ENCODE measurements around the gene KCNJ8. TPM values are rescaled to one million over a fixed set of nuclear protein-coding genes. Genes with fewer than 3 reads are reported as not detected.
"Not testable (repeated sequence)": the region's sequence is repeated elsewhere in the genome, so short reads cannot be mapped to it uniquely, and the experiment has no call there.

Gene KCNJ8
- total RNA-seq, 4 donors from 2014 or later: 28.2 to 36.4 (median 31.6) TPM

DNA sequence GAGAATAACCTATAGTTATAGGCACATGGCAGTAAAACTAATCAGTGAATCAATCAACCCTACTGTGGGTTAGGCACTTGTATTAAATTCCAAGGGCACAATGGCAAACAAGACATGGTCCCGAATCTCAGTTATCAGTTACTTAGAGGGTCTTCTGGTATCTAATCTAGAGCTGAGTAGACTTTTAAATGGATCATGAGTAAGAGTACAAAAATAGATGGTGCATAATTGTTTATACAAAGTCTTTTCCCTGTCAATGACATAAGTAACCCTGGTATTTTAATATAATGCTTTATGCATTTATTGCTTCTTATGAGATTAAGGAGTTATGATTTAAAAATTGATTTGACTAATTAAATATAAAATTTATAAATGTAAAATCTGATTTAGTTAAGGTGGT, 23.0 kb upstream of the KCNJ8 start:
- Histone ChIP-seq H3K4me1 (peaks cover 0 to 8% (median 0%) of the 10 kb centered on the region in 3 donors), H3K36me3 (peaks cover 0 to 13% of the 10 kb centered on the region in 2 donors), H3K9me3 (no peaks in the 10 kb centered on the region), H3K27me3 (no peaks in the 10 kb centered on the region), H3K27ac (no peak overlapping the region), H3K4me3 (no peak overlapping the region)
- TF ChIP-seq POLR2A (IDR thresholded peaks at IDR 0.05) (no peak), POLR2AphosphoS5 (IDR thresholded peaks at IDR 0.05) (no peak)
- TF ChIP-seq, protein P1, sequence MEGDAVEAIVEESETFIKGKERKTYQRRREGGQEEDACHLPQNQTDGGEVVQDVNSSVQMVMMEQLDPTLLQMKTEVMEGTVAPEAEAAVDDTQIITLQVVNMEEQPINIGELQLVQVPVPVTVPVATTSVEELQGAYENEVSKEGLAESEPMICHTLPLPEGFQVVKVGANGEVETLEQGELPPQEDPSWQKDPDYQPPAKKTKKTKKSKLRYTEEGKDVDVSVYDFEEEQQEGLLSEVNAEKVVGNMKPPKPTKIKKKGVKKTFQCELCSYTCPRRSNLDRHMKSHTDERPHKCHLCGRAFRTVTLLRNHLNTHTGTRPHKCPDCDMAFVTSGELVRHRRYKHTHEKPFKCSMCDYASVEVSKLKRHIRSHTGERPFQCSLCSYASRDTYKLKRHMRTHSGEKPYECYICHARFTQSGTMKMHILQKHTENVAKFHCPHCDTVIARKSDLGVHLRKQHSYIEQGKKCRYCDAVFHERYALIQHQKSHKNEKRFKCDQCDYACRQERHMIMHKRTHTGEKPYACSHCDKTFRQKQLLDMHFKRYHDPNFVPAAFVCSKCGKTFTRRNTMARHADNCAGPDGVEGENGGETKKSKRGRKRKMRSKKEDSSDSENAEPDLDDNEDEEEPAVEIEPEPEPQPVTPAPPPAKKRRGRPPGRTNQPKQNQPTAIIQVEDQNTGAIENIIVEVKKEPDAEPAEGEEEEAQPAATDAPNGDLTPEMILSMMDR (IDR thresholded peaks at IDR 0.05): no peak
- 54 to 88% methylated on average over 1 of the region's 1 CpG for WGBS, 2 donors (ENCODE audit: low coverage in 1 of 2)
- ATAC-seq: no peak

DNA sequence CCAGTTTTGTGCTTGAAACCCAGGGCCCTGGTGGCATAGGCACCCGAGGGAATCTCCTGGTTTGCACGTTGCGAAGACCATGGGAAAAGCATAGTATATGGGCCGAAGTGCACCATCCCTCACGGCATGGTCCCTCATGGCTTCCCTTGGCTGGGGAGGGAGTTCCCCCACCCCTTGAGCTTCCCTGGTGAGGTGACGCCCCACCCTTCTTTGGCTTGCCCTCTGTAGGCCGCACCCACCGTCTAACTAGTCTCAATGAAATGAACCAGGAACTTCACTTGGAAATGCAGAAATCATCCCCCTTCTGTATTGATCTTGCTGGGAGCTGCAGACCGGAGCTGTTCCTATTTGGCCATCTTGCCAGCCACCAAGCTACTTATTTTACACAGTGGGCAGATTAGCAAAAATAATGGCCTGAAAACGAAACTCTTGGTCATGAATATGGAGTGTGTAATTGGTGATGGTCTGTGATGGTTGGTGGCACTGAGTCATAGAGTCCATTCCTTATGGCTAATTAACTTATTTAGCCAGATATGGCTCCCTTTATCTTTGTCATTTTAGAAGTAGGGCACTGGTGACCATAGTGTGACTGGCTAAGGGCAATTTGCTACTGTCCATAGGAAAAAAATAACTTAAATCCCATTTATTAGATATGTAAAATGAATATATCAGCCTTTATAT, 21.3 kb upstream of the KCNJ8 start:
- WGBS, 2 donors (ENCODE audit: low coverage in 1 of 2): 90% methylated on average over 4 of the region's 10 CpGs; no CpG with 5 or more reads in 1 of the 2 donors
- no peak for ATAC-seq
- Histone ChIP-seq H3K4me3 (no peak overlapping the region), H3K9me3 (no peaks in the 10 kb centered on the region), H3K27me3 (no peaks in the 10 kb centered on the region), H3K36me3 (peaks cover 0 to 7% of the 10 kb centered on the region in 2 donors), H3K4me1 (peaks cover 0 to 8% (median 0%) of the 10 kb centered on the region in 3 donors), H3K27ac (no peak overlapping the region)
- TF ChIP-seq EP300 (IDR thresholded peaks at IDR 0.05) (no peak), POLR2A (IDR thresholded peaks at IDR 0.05) (no peak), POLR2AphosphoS5 (IDR thresholded peaks at IDR 0.05) (no peak)
- TF ChIP-seq, protein P1 (IDR thresholded peaks at IDR 0.05): no peak

DNA sequence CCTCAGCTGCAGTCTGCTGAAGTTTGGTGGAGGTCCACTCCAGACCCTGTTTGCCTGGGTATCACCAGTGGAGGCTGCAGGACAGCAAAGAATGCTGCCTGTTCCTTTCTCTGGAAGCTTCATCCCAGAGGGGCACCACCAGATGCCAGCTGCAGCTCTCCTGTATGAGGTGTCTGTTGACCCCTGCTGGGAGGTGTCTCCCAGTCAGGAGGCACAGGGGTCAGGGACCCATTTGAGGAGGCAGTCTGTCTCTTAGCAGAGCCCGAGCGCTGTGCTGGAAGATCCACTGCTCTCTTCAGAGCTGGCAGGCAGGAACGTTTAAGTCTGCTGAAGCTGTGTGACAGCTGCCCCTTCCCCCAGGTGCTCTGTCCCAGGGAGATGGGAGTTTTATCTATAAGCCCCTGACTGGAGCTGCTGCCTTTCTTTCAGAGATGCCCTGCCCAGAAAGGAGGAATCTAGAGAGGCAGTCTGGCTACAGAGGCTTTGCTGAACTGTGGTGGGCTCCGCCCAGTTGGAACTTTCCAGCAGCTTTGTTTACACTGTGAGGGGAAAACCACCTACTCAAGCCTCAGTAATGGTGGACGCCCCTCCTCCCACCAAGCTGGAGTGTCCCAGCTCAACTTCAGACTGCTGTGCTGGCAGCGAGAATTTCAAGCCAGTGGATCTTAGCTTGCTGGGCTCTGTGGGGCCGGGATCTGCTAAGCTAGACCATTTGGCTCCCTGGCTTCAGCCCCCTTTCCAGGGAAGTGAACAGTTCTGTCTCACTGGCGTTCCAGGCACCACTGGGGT, 20.5 kb upstream of the KCNJ8 start:
- not testable (repeated sequence) for H3K27me3 ChIP-seq, H3K9me3 ChIP-seq, H3K4me3 ChIP-seq, H3K36me3 ChIP-seq, ATAC-seq, H3K27ac ChIP-seq, H3K4me1 ChIP-seq
- no CpG with 5 or more reads among the region's 8 CpGs for WGBS, 2 donors (ENCODE audit: low coverage in 1 of 2)

DNA sequence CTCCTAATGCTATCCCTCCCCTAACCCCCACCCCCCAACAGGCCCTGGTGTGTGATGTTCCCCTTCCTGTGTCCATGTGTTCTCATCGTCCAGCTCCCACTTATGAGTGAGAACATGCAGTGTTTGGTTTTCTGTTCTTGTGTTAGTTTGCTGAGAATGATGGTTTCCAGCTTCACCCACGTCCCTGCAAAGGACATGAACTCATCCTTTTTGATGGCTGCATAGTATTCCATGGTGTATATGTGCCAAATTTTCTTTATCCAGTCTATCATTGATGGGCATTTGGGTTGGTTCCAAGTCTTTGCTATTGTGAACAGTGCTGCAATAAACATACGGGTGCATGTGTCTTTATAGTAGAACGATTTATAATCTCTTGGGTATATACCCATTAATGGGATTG, 15.2 kb upstream of the KCNJ8 start:
- not testable (repeated sequence) for H3K4me1 ChIP-seq, H3K9me3 ChIP-seq, H3K36me3 ChIP-seq, ATAC-seq, H3K4me3 ChIP-seq, H3K27ac ChIP-seq, H3K27me3 ChIP-seq
- WGBS, 2 donors (ENCODE audit: low coverage in 1 of 2): 90 to 91% methylated on average over 4 of the region's 4 CpGs

DNA sequence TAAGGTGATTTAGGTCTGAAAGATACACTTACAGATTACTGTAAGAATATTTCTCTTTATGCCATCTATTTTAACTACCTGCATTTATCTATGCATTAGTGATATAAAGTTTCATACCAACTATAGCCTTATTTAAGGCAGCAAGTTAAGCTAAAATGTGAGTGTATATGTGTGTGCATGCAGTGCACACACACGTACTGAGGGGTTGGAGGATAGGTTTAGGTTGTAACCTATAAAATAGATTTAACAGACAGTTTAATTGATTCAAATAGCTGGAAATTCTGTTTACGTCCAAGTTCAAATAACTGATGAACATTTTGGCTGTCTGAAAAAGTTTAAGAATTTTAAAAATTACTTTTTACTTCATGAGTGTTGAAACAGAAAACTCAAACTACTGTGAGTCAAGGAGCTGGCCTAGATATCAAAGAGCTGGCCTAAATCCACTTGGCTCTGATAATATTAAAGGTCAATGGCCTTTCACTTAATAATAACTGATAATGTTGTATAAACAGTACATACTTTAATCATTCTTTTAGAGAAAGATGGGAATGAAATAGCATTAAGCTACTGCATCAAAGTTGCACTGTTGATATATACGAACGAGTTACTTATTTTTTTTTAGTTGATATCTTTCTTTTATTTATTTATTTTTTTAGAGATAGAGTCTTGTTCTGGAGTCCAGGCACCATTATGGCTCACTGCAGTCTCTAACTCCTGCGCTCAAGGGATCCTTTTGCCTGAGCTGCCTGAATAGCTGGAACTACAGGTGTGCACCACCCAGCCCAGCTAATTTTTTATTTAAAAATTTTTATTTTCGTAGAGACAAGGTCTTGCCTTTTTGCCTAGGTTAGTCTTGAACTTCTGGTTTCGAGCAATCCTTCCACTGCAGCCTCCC, 13.8 kb upstream of the KCNJ8 start:
- H3K4me1 ChIP-seq: peaks cover 0 to 8% (median 0%) of the 10 kb centered on the region in 3 donors
- ATAC-seq: no peak
- 55 to 65% methylated on average over 7 of the region's 7 CpGs for WGBS, 2 donors (ENCODE audit: low coverage in 1 of 2)
- H3K4me3 ChIP-seq: no peak overlapping the region
- H3K9me3 ChIP-seq: no peaks in the 10 kb centered on the region
- no peaks in the 10 kb centered on the region for H3K27me3 ChIP-seq
- no peak overlapping the region for H3K27ac ChIP-seq
- no peaks in the 10 kb centered on the region for H3K36me3 ChIP-seq
- TF ChIP-seq EP300 (IDR thresholded peaks at IDR 0.05) (no peak), POLR2A (IDR thresholded peaks at IDR 0.05) (no peak), POLR2AphosphoS5 (IDR thresholded peaks at IDR 0.05) (no peak)
- TF ChIP-seq, protein P1 (IDR thresholded peaks at IDR 0.05): no peak
